ENCODE measurements around the gene DNAL1. TPM values are rescaled to one million over a fixed set of nuclear protein-coding genes. Genes with fewer than 3 reads are reported as not detected.
A peak's percentile ranks its signal among the peaks of the same experiment; 100 is the strongest.
"Not testable (repeated sequence)": the region's sequence is repeated elsewhere in the genome, so short reads cannot be mapped to it uniquely, and the experiment has no call there.

DNAL1 gene
- total RNA-seq, 1 donor from 2014 or later: 18.1 TPM

GRCh38 chr14:73630009-73630780 lies 14.6 kb upstream of the DNAL1 start:
- no peak for TF ChIP-seq CTCF (conservative IDR thresholded peaks at IDR 0.05)
- Mint-ChIP-seq H3K27me3 (ENCODE audit: low read depth) (peaks cover 18% of the 10 kb centered on the region), H3K4me3 (no peak overlapping the region), H3K9me3 (no peaks in the 10 kb centered on the region), H3K27ac (ENCODE audit: unreplicated experiment) (no peak overlapping the region), H3K36me3 (ENCODE audit: low read depth) (no peaks in the 10 kb centered on the region), H3K4me1 (peaks cover 5% of the 10 kb centered on the region)
- no peak for DNase-seq (ENCODE audit: low read depth, low spot score)

DNA sequence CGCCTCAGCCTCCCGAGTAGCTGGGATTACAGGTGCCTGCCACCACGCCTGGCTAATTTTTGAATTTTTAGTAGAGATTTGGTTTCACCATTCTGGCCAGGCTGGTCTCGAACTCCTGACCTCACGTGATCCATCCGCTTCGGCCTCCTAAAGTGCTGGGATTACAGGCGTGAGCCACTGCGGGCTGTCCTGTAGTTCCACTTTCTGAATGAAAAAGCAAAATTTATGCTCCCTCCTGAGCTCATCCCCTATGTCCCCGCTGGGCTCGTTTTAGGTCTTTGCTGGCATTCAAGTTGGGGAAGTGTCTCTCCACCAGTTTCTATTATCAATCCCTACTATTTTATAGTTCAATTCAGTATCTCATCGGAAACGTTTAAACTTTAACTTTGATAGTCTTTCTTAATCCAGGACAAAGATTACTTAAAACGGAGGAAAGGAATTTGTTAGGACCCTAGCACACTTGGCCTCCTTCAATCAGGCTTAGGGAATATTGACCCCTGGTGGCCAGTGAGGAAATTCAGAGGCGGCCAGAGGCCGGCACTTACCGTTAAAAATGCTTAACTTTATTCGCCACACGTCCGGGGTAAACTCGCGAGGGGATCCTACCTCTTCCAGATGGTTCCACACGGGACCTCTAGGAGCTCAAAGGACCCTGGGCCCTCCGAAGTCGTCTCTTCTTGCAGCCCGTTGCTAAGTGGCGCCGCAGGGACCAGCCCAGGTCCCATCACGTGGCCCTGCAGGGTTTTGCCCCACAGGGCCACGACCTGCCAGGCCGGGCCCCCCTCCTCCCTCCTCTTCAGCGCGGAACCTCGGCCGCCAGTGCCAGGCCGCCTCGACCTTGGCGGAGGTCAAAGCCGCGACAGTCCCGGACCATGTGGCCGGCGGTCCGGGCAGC lies 11.4 kb upstream of the DNAL1 start:
- Mint-ChIP-seq H3K4me3 (peak overlapping the region; percentile 69), H3K4me1 (peaks cover 5% of the 10 kb centered on the region), H3K27ac (ENCODE audit: unreplicated experiment) (no peak overlapping the region), H3K9me3 (no peaks in the 10 kb centered on the region), H3K36me3 (ENCODE audit: low read depth) (no peaks in the 10 kb centered on the region), H3K27me3 (ENCODE audit: low read depth) (peaks cover 22% of the 10 kb centered on the region)
- peak; percentile 91 for TF ChIP-seq CTCF (conservative IDR thresholded peaks at IDR 0.05)
- DNase-seq (ENCODE audit: low read depth, low spot score): peak; percentile 62

DNA sequence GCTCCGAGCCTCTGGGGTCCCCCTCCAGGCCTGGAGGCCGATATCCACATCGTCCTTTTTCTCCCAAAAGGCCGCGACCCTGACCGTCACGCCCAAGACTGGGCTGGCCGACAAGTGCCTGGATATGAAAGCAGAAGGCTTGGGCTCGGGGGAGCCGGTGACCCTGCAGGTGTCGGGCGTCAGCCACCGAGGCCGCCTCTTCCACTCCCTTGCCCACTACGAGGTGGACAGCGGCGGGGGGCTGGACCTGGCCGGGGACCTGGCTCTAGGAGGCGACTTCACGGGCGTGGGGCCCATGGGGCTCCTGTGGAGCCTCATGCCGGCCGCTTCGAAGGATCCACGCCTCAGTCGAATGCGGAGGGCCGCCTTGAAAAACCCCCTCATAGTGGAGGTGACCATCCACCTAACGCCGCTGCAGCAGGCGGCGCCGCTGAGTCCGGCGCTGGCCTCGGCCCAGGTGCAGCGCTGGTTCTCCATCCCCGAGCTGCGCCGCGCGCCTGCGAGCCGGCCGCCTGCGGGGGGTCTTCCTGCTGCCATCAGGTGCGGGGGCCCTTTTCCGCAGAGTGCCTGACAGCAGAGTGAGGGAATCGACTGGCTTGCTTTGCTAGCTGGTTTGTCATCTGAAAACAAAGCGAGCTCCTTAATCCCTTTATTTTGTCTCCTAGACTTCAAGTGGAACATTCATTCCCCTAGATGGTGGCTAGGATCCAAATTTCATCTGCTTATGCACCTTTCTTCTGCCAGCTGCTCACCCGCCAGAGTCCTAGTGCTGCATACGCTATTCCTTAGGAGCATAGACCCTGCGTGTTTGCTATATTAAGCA lies 10.6 kb upstream of the DNAL1 start:
- H3K27me3 Mint-ChIP-seq (ENCODE audit: low read depth): peaks cover 22% of the 10 kb centered on the region
- TF ChIP-seq CTCF (conservative IDR thresholded peaks at IDR 0.05): peak; percentile 32

DNA sequence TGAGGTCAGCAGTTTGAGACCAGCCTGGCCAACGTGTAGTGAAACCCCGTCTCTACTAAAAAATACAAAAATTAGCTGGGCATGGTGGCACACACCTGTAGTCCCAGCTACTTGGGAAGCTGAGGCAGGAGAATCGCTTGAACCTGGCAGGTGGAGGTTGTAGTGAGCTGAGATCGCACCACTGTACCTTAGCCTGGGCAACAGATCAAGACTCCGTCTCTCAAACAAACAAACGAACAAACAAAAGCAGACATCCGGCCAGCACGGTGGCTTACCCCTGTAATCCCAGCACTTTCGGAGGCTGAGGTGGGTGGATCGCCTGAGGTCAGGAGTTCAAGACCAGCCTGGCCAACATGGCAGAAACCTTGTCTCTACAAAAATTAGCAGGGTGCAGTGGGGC lies 8.4 kb upstream of the DNAL1 start:
- not testable (repeated sequence) for H3K27ac Mint-ChIP-seq (ENCODE audit: unreplicated experiment); H3K9me3 Mint-ChIP-seq; H3K36me3 Mint-ChIP-seq (ENCODE audit: low read depth); H3K4me1 Mint-ChIP-seq; H3K4me3 Mint-ChIP-seq; DNase-seq (ENCODE audit: low read depth, low spot score)
- peaks cover 22% of the 10 kb centered on the region for H3K27me3 Mint-ChIP-seq (ENCODE audit: low read depth)

More for the DNA sequence above, 10.6 kb upstream of the DNAL1 start:
- DNase-seq (ENCODE audit: low read depth, low spot score): peak; percentile 36
- H3K36me3 Mint-ChIP-seq (ENCODE audit: low read depth): no peaks in the 10 kb centered on the region
- H3K27ac Mint-ChIP-seq (ENCODE audit: unreplicated experiment): no peak overlapping the region
- H3K4me3 Mint-ChIP-seq: peak overlapping the region; percentile 72
- H3K4me1 Mint-ChIP-seq: peaks cover 5% of the 10 kb centered on the region
- no peaks in the 10 kb centered on the region for H3K9me3 Mint-ChIP-seq

- Mint-ChIP-seq H3K36me3 (ENCODE audit: low read depth) (no peaks in the 10 kb centered on the region), H3K27me3 (ENCODE audit: low read depth) (peaks cover 22% of the 10 kb centered on the region), H3K4me3 (no peak overlapping the region), H3K9me3 (no peaks in the 10 kb centered on the region), H3K4me1 (peaks cover 5% of the 10 kb centered on the region), H3K27ac (ENCODE audit: unreplicated experiment) (no peak overlapping the region)
- no peak for TF ChIP-seq CTCF (conservative IDR thresholded peaks at IDR 0.05)
- no peak for DNase-seq (ENCODE audit: low read depth, low spot score)
These were observed 7.0 kb upstream of the DNAL1 start for GRCh38 chr14:73637830-73638229.
